ENCODE measurements around the gene MMP10. TPM values are rescaled to one million over a fixed set of nuclear protein-coding genes. Genes with fewer than 3 reads are reported as not detected.

MMP10 gene
- total and polyA plus RNA-seq, 2 experiments from 2014 or later = 0.10 TPM; not detected in 1

DNA sequence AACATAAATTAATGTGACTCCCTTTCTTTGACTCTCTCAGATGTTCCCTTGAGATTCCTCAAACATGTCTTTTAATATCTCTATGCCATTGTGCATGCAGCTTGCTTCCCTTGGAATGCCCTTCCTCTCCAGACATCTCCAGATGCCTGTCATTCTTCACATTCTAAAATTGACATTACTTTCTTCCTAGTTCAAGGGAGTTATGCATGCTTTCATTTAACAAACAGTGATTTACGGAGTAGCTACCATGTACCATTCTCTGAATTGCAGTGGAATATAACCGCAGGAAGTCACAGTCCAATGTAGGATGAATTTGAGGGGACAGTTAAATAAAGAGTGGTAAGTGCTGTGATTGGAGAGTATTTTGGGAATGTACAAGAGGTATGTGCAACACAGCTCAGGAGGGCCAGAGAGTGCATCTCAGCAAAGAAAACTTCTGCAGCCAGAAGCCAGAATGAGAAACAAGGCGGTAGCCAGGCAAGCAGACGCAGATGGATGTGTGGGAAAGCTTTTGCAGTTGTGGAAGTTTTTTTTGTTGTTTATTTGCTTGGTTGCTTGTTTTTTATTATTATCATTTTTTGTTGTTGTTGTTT lies 18.7 kb downstream of the MMP10 start:
- Histone ChIP-seq H3F3A (replicated peaks; ENCODE audit: low read depth) (no peaks in the 10 kb centered on the region), H3K9me2 (ENCODE audit: insufficient read depth) (no peaks in the 10 kb centered on the region), H3K27me3 (ENCODE audit: insufficient read depth) (no peaks in the 10 kb centered on the region), H3K27ac (ENCODE audit: low read depth) (no peak overlapping the region), H2AFZ (no peak overlapping the region), H3K4me3 (no peak overlapping the region), H3K4me1 (ENCODE audit: insufficient read depth) (peaks cover 8% of the 10 kb centered on the region; the same call in 1 of the 2 replicates), H3K4me2 (0 out of 2 replicates have a peak overlapping the region, but pooled peaks have one; percentile 17), H3K79me2 (replicated peaks; ENCODE audit: insufficient read depth) (no peaks in the 10 kb centered on the region), H3K36me3 (ENCODE audit: insufficient read depth) (no peaks in the 10 kb centered on the region), H4K20me1 (replicated peaks; ENCODE audit: insufficient read depth) (no peaks in the 10 kb centered on the region)
- Mint-ChIP-seq H3K9me3 (no peaks in the 10 kb centered on the region), H3K27ac (no peak overlapping the region), H3K36me3 (ENCODE audit: low read depth) (no peaks in the 10 kb centered on the region), H3K4me1 (peaks cover 13% of the 10 kb centered on the region), H3K27me3 (ENCODE audit: insufficient read depth, low read depth, poor library complexity) (peaks cover 2% of the 10 kb centered on the region), H3K4me3 (no peak overlapping the region)
- ATAC-seq (no peak), DNase-seq (ENCODE audit: low spot score) (peak; percentile 51)
- TF ChIP-seq, protein P1, sequence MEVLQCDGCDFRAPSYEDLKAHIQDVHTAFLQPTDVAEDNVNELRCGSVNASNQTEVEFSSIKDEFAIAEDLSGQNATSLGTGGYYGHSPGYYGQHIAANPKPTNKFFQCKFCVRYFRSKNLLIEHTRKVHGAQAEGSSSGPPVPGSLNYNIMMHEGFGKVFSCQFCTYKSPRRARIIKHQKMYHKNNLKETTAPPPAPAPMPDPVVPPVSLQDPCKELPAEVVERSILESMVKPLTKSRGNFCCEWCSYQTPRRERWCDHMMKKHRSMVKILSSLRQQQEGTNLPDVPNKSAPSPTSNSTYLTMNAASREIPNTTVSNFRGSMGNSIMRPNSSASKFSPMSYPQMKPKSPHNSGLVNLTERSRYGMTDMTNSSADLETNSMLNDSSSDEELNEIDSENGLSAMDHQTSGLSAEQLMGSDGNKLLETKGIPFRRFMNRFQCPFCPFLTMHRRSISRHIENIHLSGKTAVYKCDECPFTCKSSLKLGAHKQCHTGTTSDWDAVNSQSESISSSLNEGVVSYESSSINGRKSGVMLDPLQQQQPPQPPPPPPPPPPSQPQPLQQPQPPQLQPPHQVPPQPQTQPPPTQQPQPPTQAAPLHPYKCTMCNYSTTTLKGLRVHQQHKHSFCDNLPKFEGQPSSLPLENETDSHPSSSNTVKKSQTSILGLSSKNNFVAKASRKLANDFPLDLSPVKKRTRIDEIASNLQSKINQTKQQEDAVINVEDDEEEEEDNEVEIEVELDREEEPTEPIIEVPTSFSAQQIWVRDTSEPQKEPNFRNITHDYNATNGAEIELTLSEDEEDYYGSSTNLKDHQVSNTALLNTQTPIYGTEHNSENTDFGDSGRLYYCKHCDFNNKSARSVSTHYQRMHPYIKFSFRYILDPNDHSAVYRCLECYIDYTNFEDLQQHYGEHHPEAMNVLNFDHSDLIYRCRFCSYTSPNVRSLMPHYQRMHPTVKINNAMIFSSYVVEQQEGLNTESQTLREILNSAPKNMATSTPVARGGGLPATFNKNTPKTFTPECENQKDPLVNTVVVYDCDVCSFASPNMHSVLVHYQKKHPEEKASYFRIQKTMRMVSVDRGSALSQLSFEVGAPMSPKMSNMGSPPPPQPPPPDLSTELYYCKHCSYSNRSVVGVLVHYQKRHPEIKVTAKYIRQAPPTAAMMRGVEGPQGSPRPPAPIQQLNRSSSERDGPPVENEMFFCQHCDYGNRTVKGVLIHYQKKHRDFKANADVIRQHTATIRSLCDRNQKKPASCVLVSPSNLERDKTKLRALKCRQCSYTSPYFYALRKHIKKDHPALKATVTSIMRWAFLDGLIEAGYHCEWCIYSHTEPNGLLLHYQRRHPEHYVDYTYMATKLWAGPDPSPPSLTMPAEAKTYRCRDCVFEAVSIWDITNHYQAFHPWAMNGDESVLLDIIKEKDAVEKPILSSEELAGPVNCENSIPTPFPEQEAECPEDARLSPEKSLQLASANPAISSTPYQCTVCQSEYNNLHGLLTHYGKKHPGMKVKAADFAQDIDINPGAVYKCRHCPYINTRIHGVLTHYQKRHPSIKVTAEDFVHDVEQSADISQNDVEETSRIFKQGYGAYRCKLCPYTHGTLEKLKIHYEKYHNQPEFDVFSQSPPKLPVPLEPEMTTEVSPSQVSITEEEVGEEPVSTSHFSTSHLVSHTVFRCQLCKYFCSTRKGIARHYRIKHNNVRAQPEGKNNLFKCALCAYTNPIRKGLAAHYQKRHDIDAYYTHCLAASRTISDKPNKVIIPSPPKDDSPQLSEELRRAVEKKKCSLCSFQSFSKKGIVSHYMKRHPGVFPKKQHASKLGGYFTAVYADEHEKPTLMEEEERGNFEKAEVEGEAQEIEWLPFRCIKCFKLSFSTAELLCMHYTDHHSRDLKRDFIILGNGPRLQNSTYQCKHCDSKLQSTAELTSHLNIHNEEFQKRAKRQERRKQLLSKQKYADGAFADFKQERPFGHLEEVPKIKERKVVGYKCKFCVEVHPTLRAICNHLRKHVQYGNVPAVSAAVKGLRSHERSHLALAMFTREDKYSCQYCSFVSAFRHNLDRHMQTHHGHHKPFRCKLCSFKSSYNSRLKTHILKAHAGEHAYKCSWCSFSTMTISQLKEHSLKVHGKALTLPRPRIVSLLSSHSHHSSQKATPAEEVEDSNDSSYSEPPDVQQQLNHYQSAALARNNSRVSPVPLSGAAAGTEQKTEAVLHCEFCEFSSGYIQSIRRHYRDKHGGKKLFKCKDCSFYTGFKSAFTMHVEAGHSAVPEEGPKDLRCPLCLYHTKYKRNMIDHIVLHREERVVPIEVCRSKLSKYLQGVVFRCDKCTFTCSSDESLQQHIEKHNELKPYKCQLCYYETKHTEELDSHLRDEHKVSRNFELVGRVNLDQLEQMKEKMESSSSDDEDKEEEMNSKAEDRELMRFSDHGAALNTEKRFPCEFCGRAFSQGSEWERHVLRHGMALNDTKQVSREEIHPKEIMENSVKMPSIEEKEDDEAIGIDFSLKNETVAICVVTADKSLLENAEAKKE (CRISPR knock-in tag; IDR thresholded peaks at IDR 0.05) = no peak
- TF ChIP-seq, protein P2, sequence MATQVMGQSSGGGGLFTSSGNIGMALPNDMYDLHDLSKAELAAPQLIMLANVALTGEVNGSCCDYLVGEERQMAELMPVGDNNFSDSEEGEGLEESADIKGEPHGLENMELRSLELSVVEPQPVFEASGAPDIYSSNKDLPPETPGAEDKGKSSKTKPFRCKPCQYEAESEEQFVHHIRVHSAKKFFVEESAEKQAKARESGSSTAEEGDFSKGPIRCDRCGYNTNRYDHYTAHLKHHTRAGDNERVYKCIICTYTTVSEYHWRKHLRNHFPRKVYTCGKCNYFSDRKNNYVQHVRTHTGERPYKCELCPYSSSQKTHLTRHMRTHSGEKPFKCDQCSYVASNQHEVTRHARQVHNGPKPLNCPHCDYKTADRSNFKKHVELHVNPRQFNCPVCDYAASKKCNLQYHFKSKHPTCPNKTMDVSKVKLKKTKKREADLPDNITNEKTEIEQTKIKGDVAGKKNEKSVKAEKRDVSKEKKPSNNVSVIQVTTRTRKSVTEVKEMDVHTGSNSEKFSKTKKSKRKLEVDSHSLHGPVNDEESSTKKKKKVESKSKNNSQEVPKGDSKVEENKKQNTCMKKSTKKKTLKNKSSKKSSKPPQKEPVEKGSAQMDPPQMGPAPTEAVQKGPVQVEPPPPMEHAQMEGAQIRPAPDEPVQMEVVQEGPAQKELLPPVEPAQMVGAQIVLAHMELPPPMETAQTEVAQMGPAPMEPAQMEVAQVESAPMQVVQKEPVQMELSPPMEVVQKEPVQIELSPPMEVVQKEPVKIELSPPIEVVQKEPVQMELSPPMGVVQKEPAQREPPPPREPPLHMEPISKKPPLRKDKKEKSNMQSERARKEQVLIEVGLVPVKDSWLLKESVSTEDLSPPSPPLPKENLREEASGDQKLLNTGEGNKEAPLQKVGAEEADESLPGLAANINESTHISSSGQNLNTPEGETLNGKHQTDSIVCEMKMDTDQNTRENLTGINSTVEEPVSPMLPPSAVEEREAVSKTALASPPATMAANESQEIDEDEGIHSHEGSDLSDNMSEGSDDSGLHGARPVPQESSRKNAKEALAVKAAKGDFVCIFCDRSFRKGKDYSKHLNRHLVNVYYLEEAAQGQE (IDR thresholded peaks at IDR 0.05; ENCODE audit: unreplicated experiment) = no peak
- no peak for TF ChIP-seq ZNF331 (CRISPR knock-in tag; IDR thresholded peaks at IDR 0.05; ENCODE audit: low read depth)
- TF ChIP-seq NANOG (IDR thresholded peaks at IDR 0.05; ENCODE audit: borderline replicate concordance) = no peak
- TF ChIP-seq STAT1 (IDR thresholded peaks at IDR 0.05; ENCODE audit: unreplicated experiment) = no peak
- no peak for TF ChIP-seq JUNB (IDR thresholded peaks at IDR 0.05; ENCODE audit: unreplicated experiment)
- TF ChIP-seq EZH2 (IDR thresholded peaks at IDR 0.05; ENCODE audit: low read depth, unreplicated experiment) = no peak
- no peak for TF ChIP-seq EZH2phosphoT487 (IDR thresholded peaks at IDR 0.05; ENCODE audit: unreplicated experiment)
- TF ChIP-seq, protein P3, sequence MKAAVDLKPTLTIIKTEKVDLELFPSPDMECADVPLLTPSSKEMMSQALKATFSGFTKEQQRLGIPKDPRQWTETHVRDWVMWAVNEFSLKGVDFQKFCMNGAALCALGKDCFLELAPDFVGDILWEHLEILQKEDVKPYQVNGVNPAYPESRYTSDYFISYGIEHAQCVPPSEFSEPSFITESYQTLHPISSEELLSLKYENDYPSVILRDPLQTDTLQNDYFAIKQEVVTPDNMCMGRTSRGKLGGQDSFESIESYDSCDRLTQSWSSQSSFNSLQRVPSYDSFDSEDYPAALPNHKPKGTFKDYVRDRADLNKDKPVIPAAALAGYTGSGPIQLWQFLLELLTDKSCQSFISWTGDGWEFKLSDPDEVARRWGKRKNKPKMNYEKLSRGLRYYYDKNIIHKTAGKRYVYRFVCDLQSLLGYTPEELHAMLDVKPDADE (IDR thresholded peaks at IDR 0.05) = no peak
- TF ChIP-seq, protein P4, sequence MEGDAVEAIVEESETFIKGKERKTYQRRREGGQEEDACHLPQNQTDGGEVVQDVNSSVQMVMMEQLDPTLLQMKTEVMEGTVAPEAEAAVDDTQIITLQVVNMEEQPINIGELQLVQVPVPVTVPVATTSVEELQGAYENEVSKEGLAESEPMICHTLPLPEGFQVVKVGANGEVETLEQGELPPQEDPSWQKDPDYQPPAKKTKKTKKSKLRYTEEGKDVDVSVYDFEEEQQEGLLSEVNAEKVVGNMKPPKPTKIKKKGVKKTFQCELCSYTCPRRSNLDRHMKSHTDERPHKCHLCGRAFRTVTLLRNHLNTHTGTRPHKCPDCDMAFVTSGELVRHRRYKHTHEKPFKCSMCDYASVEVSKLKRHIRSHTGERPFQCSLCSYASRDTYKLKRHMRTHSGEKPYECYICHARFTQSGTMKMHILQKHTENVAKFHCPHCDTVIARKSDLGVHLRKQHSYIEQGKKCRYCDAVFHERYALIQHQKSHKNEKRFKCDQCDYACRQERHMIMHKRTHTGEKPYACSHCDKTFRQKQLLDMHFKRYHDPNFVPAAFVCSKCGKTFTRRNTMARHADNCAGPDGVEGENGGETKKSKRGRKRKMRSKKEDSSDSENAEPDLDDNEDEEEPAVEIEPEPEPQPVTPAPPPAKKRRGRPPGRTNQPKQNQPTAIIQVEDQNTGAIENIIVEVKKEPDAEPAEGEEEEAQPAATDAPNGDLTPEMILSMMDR (conservative IDR thresholded peaks at IDR 0.05; ENCODE audit: low read depth in 2 of 2) = no peak
- TF ChIP-seq ZNF114 (CRISPR knock-in tag; IDR thresholded peaks at IDR 0.05) = no peak
- TF ChIP-seq POLR2AphosphoS5 (IDR thresholded peaks at IDR 0.05; ENCODE audit: low read depth) = no peak
- no peak for TF ChIP-seq CREB1 (CRISPR knock-in tag; IDR thresholded peaks at IDR 0.05; ENCODE audit: low read depth)

All from GM23338 (cell line).